ENCODE results near the gene TRANK1. TPM values are rescaled to one million over a fixed set of nuclear protein-coding genes. Genes with fewer than 3 reads are reported as not detected.

Gene TRANK1
- total and polyA plus RNA-seq, 2 of the 4 experiments (the other 2 are of a cell fraction): 7.9 to 12.7 TPM

DNA sequence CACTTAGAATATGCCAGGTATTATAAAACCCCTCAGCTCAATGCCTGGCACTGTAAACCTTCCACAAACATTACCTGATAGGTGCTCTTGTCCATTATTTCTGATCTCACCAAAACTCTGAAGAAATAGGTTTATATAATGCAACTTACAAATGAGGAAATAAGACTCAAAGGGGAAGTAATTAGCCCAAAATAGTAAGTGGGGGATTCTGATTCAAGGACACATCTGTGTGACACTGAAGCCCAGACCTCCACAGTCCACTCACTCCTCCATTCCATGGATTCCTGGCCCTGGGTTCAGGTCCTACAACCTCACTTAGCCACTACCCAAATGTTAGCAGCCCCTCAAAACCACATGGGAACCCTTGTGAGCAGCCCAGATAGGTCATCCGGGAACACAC is 49.9 kb downstream of the TRANK1 start:
- in situ Hi-C loops (cut with MboI; ENCODE audit: low sequenced_read_pairs): no loop called here
- Histone ChIP-seq H2AK9ac (replicated peaks; ENCODE audit: low read depth, low read length, poor library complexity) (no peak overlapping the region), H3K23ac (ENCODE audit: low read depth, low read length) (no peak overlapping the region), H3K9me1 (ENCODE audit: insufficient read depth, low read length) (peaks cover 3% of the 10 kb centered on the region; the same call in 1 of the 2 replicates), H3K56ac (ENCODE audit: extremely low read depth, insufficient read depth, low read length) (no peak overlapping the region), H3K9me3 (ENCODE audit: control insufficient read depth, insufficient read depth, low read length) (no peaks in the 10 kb centered on the region), H4K5ac (ENCODE audit: low read depth, low read length) (no peak overlapping the region), H3K4me2 (ENCODE audit: low read depth, low read length) (no peak overlapping the region), H3K4ac (ENCODE audit: low read depth, low read length) (no peak overlapping the region), H3K9ac (ENCODE audit: low read depth, low read length) (no peak overlapping the region), H3K4me1 (ENCODE audit: control insufficient read depth, insufficient read depth, low read length) (no peaks in the 10 kb centered on the region), H2BK20ac (ENCODE audit: low read depth, low read length) (no peak overlapping the region), H2AFZ (replicated peaks; ENCODE audit: low read length, poor library complexity) (no peak overlapping the region), H2AK5ac (ENCODE audit: low read depth, low read length) (no peak overlapping the region), H2BK5ac (ENCODE audit: low read depth, low read length, poor library complexity, severe bottlenecking) (no peak overlapping the region), H4K91ac (ENCODE audit: insufficient read depth, low read depth, low read length) (no peak overlapping the region), H3K27ac (ENCODE audit: insufficient read depth, low read length) (no peak overlapping the region), H2BK15ac (ENCODE audit: low read depth, low read length) (no peak overlapping the region), H4K20me1 (ENCODE audit: insufficient read depth, low read length) (no peaks in the 10 kb centered on the region), H2BK120ac (ENCODE audit: low read depth, low read length) (no peak overlapping the region), H3K14ac (replicated peaks; ENCODE audit: low read depth, low read length) (no peak overlapping the region), H3K27me3 (ENCODE audit: control insufficient read depth, insufficient read depth, low read length) (no peaks in the 10 kb centered on the region), H3K36me3 (ENCODE audit: control insufficient read depth, insufficient read depth, low read length) (peaks cover 11% of the 10 kb centered on the region), H3K79me1 (ENCODE audit: low read depth in 1 of 2, low read length in 2 of 2) (no peaks in the 10 kb centered on the region), H3K4me3 (ENCODE audit: insufficient read depth, low read depth, low read length) (no peak overlapping the region), H3K18ac (ENCODE audit: low read depth, low read length) (no peak overlapping the region), H4K8ac (ENCODE audit: low read depth in 2 of 2, low read length in 2 of 2) (no peak overlapping the region)
- intact Hi-C loops (cut with micrococcal nuclease): no loop called here
- DNase-seq (no peak), ATAC-seq (ENCODE audit: low read depth) (no peak)
- ChIA-PET CTCF (no interaction called here), POLR2A (ENCODE audit: unreplicated experiment) (no interaction called here)
- no CpG with 5 or more reads among the region's 1 CpG for WGBS, 2 experiments (ENCODE audit: extremely low coverage in 2 of 2, insufficient read length in 1 of 2)
- TF ChIP-seq RAD21 (IDR thresholded peaks at IDR 0.05; ENCODE audit: low read length) (no peak), BHLHE40 (IDR thresholded peaks at IDR 0.05; ENCODE audit: low read depth, low read length) (no peak), POLR2A (IDR thresholded peaks at IDR 0.05; ENCODE audit: low read depth, low read length) (no peak), MAFK (IDR thresholded peaks at IDR 0.05; ENCODE audit: low read depth, low read length) (no peak), CEBPB (IDR thresholded peaks at IDR 0.05; ENCODE audit: low read depth, low read length) (no peak), SMC3 (IDR thresholded peaks at IDR 0.05; ENCODE audit: low read depth, low read length) (no peak), USF2 (IDR thresholded peaks at IDR 0.05; ENCODE audit: low read depth, low read length) (no peak), CHD1 (IDR thresholded peaks at IDR 0.05; ENCODE audit: low read depth, low read length) (no peak), FOS (IDR thresholded peaks at IDR 0.05; ENCODE audit: low read depth, low read length) (no peak), RFX5 (IDR thresholded peaks at IDR 0.05; ENCODE audit: low read depth, low read length) (no peak), NFE2L2 (IDR thresholded peaks at IDR 0.05; ENCODE audit: low read depth, low read length) (no peak), ELK1 (IDR thresholded peaks at IDR 0.05; ENCODE audit: borderline replicate concordance, low read depth, low read length) (no peak), RCOR1 (IDR thresholded peaks at IDR 0.05; ENCODE audit: insufficient replicate concordance, low read length) (no peak), MAZ (IDR thresholded peaks at IDR 0.05; ENCODE audit: borderline replicate concordance, low read depth, low read length) (no peak), MXI1 (IDR thresholded peaks at IDR 0.05; ENCODE audit: borderline replicate concordance, low read depth, low read length) (no peak)
- TF ChIP-seq, protein P1, sequence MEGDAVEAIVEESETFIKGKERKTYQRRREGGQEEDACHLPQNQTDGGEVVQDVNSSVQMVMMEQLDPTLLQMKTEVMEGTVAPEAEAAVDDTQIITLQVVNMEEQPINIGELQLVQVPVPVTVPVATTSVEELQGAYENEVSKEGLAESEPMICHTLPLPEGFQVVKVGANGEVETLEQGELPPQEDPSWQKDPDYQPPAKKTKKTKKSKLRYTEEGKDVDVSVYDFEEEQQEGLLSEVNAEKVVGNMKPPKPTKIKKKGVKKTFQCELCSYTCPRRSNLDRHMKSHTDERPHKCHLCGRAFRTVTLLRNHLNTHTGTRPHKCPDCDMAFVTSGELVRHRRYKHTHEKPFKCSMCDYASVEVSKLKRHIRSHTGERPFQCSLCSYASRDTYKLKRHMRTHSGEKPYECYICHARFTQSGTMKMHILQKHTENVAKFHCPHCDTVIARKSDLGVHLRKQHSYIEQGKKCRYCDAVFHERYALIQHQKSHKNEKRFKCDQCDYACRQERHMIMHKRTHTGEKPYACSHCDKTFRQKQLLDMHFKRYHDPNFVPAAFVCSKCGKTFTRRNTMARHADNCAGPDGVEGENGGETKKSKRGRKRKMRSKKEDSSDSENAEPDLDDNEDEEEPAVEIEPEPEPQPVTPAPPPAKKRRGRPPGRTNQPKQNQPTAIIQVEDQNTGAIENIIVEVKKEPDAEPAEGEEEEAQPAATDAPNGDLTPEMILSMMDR (conservative IDR thresholded peaks at IDR 0.05; ENCODE audit: low read depth, low read length): no peak
- dilution Hi-C loops (cut with HindIII; ENCODE audit: low sequenced_read_pairs, unreplicated experiment): no loop called here
- no TSS peak for BruUV-seq (replicated peaks)

Data from IMR-90 (cell line).